Esophagus squamous epithelium (tissue), 5 donors: ENCODE measurements around the gene FHIT. TPM values are rescaled to one million over a fixed set of nuclear protein-coding genes. Genes with fewer than 3 reads are reported as not detected.

Experiments
- DNase-seq: peaks from one replicate; lab custom pipeline; 2025; lab: John Stamatoyannopoulos, UW
- H3K27ac ChIP-seq, 4 donors: fragments of 200-600 bp; sonication (generic); one replicate each; pipeline ENCODE4 v1.5.1; 2016 to 2019; ENCODE audit warnings: mild to moderate bottlenecking in 1 of 4
- H3K27me3 ChIP-seq, 4 donors: fragments of 200-600 bp; sonication (generic); 1 replicate in 3 of 4; 2 replicates in 1 of 4; pipeline versions ENCODE4 v1.5.1 to v1.6.0; 2017 to 2021; ENCODE audit warnings: antibody characterized with exemption in 1 of 4
- H3K36me3 ChIP-seq, 3 donors: fragments of 200-600 bp; sonication (generic); one replicate each; pipeline ENCODE4 v1.5.1; 2016 to 2019
- H3K4me1 ChIP-seq, 3 donors: fragments of 200-600 bp; sonication (generic); one replicate each; pipeline ENCODE4 v1.5.1; 2017 to 2019
- H3K4me3 ChIP-seq, 4 donors: fragments of 200-600 bp; sonication (generic); 1 replicate in 3 of 4; 2 replicates in 1 of 4; pipeline ENCODE4 v1.5.1; 2016 to 2019; ENCODE audit warnings: mild to moderate bottlenecking in 2 of 4, moderate library complexity in 1 of 4
- H3K9me3 ChIP-seq, 3 donors: fragments of 200-600 bp; sonication (generic); one replicate each; pipeline ENCODE4 v1.5.1; 2016 to 2019
- POLR2A ChIP-seq, 4 donors: fragments of 450-650 bp; IDR thresholded peaks; one replicate each; pipeline ENCODE4 v1.6.1; 2017; ENCODE audit warnings: antibody characterized with exemption in 4 of 4, mild to moderate bottlenecking in 4 of 4, moderate library complexity in 3 of 4
- WGBS, 2 donors: methylation state at CpG; one replicate each; pipeline ENCODE4 v1.1.5; 2018; 5-methylcytosine and 5-hydroxymethylcytosine counted together
- intact Hi-C: fragments of 100-400 bp; cut with DNase I; formaldehyde crosslinking; loops from one replicate; pipeline ENCODE4 v1.15.0; 2022
- total RNA-seq, 4 donors: library from RNA; depleted of rRNA; stranded (reverse); fragments of >200 nt; gene quantifications; one replicate each; pipeline ENCODE4 v1.1.0, GENCODE V29; 2016
- TF ChIP-seq, protein P1 (sequence below), 6 experiments: fragments of 450-650 bp in 4 of 6; fragments of 200-600 bp in 2 of 6; sonication (generic) in 2 of 6; IDR thresholded peaks; one replicate each; pipeline ENCODE4 v1.5.1; 2016 to 2019; ENCODE audit warnings: antibody characterized with exemption in 6 of 6, mild to moderate bottlenecking in 4 of 6, moderate library complexity in 4 of 6
- donor health status: DM: yes; HTN: yes; CAD: no.

Gene FHIT
- total RNA-seq, 4 donors from 2014 or later, result 0.64 to 5.7 (median 3.1) TPM

DNA sequence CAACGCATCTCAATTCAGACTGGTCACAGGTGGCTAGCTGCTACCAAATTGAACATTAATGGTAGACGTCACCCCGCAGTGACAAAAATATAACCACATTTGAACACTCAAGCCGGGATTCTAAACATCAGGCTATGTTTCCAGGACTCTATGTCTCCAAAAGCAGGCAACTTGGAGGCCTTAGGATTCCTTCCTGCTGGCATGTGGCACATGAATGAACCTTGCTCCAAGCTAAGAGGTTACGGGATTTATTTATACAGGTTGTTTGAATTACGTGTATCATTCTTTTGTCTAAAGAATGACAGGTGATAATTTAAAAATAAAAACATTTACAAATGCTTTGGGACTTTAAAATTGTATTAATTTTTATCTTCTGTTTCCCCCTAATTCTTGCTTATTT lies 1337.0 kb downstream of the FHIT start:
- whole genome bisulfite sequencing, 2 donors, result 74 to 78% methylated on average over 6 of the region's 6 CpGs
- no peaks in the 10 kb centered on the region for H3K4me1 ChIP-seq
- H3K27me3 ChIP-seq, result no peaks in the 10 kb centered on the region
- intact Hi-C loops, result no loop called here
- TF ChIP-seq POLR2A (IDR thresholded peaks at IDR 0.05), result no peak
- TF ChIP-seq, protein P1, sequence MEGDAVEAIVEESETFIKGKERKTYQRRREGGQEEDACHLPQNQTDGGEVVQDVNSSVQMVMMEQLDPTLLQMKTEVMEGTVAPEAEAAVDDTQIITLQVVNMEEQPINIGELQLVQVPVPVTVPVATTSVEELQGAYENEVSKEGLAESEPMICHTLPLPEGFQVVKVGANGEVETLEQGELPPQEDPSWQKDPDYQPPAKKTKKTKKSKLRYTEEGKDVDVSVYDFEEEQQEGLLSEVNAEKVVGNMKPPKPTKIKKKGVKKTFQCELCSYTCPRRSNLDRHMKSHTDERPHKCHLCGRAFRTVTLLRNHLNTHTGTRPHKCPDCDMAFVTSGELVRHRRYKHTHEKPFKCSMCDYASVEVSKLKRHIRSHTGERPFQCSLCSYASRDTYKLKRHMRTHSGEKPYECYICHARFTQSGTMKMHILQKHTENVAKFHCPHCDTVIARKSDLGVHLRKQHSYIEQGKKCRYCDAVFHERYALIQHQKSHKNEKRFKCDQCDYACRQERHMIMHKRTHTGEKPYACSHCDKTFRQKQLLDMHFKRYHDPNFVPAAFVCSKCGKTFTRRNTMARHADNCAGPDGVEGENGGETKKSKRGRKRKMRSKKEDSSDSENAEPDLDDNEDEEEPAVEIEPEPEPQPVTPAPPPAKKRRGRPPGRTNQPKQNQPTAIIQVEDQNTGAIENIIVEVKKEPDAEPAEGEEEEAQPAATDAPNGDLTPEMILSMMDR (IDR thresholded peaks at IDR 0.05), result no peak
- DNase-seq, result no peak
- H3K36me3 ChIP-seq, result no peaks in the 10 kb centered on the region
- no peaks in the 10 kb centered on the region for H3K9me3 ChIP-seq
- H3K4me3 ChIP-seq, result no peak overlapping the region
- H3K27ac ChIP-seq, result no peak overlapping the region

DNA sequence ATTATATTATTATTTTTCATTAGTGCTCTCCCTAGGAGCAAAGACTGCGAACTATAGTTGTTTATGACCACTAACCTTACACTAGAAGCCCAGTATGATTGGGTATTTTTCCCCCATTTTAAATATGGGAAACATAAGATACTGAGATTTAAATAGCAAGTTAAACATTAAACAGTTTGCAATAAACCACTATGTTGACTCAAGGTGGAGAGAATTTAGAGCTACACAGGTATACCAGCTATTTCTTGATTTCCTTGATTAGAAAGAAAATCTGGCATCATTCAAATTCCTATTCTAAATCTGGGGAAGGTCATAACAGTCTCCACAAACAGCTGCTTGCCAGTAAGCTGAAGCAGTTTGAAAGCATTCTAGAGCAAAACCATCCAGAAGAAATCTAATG lies 1337.6 kb downstream of the FHIT start:
- no peaks in the 10 kb centered on the region for H3K9me3 ChIP-seq
- no peaks in the 10 kb centered on the region for H3K27me3 ChIP-seq
- intact Hi-C loops, result no loop called here
- TF ChIP-seq, protein P1 (IDR thresholded peaks at IDR 0.05), result no peak
- H3K4me3 ChIP-seq, result no peak overlapping the region
- H3K4me1 ChIP-seq, result no peaks in the 10 kb centered on the region
- WGBS, 2 donors, result 93 to 96% methylated on average over 1 of the region's 1 CpG
- DNase-seq, result no peak
- H3K27ac ChIP-seq, result no peak overlapping the region
- H3K36me3 ChIP-seq, result no peaks in the 10 kb centered on the region

DNA sequence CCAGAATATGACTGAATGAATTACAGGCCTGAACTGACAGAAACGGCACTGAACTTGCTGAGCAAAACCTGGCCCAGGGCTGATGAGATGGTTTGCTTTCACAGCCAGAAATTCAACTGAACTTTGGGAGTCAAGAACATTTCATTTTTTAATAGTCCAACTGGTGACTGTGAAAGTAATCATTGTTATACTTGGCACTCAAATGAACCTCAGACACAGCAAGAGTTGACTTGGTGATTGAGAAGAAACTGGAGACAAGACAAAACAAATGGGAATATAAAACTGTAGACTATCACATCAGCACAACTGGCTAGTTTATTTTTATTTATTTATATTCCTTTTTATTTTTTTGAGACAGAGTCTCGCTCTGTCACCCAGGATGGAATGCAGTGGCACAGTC lies 1342.6 kb downstream of the FHIT start:
- no peaks in the 10 kb centered on the region for H3K9me3 ChIP-seq
- no peaks in the 10 kb centered on the region for H3K36me3 ChIP-seq
- H3K4me3 ChIP-seq, result no peak overlapping the region
- WGBS, 2 donors, result 79 to 83% methylated on average over 2 of the region's 2 CpGs
- H3K27ac ChIP-seq, result no peak overlapping the region
- no peaks in the 10 kb centered on the region for H3K27me3 ChIP-seq
- no peak for DNase-seq
- intact Hi-C loops, result no loop called here
- TF ChIP-seq, protein P1 (IDR thresholded peaks at IDR 0.05), result no peak
- TF ChIP-seq POLR2A (IDR thresholded peaks at IDR 0.05), result no peak
- H3K4me1 ChIP-seq, result no peaks in the 10 kb centered on the region

DNA sequence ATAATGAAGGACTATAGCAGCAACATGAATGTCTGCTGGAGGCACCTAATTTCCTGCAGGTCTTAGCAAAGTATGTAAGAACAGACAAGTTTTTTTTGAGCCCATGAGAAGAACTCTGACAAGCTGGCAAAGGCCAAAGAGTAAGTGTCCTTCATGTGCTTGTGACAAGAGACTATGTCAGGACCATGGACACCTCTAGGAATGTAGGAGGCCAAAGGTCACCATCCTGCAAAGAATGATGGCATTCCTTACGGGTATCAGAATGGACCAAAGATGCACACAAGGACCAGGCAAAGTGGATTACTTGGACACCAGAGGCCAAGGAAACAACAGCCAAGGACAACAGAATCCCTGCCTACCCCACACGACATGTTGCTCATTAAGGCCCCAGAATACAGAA lies 1343.0 kb downstream of the FHIT start:
- Histone ChIP-seq H3K27ac (no peak overlapping the region), H3K4me1 (no peaks in the 10 kb centered on the region), H3K36me3 (no peaks in the 10 kb centered on the region), H3K4me3 (no peak overlapping the region), H3K9me3 (no peaks in the 10 kb centered on the region), H3K27me3 (no peaks in the 10 kb centered on the region)
- WGBS, 2 donors, result 76 to 94% methylated on average over 2 of the region's 2 CpGs
- intact Hi-C loops, result no loop called here
- TF ChIP-seq, protein P1 (IDR thresholded peaks at IDR 0.05), result no peak
- no peak for DNase-seq

DNA sequence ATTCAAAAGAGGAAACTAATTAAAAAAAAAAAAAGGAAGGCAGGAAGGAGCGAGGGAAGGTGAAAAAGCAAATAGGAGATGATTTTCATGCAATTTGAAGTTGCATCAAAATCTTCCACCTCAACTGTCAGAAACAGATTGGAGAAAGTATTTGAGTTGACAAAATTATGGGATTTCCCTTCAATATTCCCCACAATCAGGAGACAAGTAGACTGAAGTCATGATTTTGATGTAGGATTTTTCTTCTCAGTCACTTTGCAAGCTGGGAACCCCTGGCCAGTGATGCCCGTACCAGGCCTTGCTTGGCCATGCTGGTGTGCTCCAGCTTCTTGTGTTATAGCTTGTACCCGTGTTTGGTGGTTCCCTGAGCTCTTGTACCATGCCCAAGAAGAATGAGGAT lies 1347.0 kb downstream of the FHIT start:
- no peaks in the 10 kb centered on the region for H3K4me1 ChIP-seq
- whole genome bisulfite sequencing, 2 donors, result 84 to 95% methylated on average over 2 to 3 of the region's 3 CpGs
- intact Hi-C loops, result no loop called here
- H3K9me3 ChIP-seq, result no peaks in the 10 kb centered on the region
- no peak for DNase-seq
- H3K4me3 ChIP-seq, result no peak overlapping the region
- no peaks in the 10 kb centered on the region for H3K27me3 ChIP-seq
- H3K27ac ChIP-seq, result no peak overlapping the region
- TF ChIP-seq, protein P1 (IDR thresholded peaks at IDR 0.05), result no peak
- no peak for TF ChIP-seq POLR2A (IDR thresholded peaks at IDR 0.05)
- H3K36me3 ChIP-seq, result no peaks in the 10 kb centered on the region
